OCI-LY7 (cell line): ENCODE data around the gene GRK5. TPM values are rescaled to one million over a fixed set of nuclear protein-coding genes. Genes with fewer than 3 reads are reported as not detected.

Experiments used
- BruUV-seq: library from RNA; stranded (reverse); fragments of 400-500 nt; replicated peaks from 2 replicates; lab custom pipeline; 2021; lab: Mats Ljungman, UMichigan
- CTCF ChIA-PET: fragments of 300-600 bp; sonication (Branson Sonifier 250); formaldehyde crosslinking; loops from one replicate; lab custom pipeline; 2022; ENCODE audit warnings: antibody characterized with exemption; ENCODE audit not compliant: unreplicated experiment; lab: Charles Lee
- POLR2A ChIA-PET: fragments of 300-600 bp; sonication (Branson Sonifier 250); formaldehyde crosslinking; loops from one replicate; lab custom pipeline; 2022; ENCODE audit warnings: antibody characterized with exemption; lab: Charles Lee
- DNase-seq: peaks from one replicate; pipeline ENCODE4 v3.0.0-alpha.2; 2015; ENCODE audit warnings: low spot score
- H2AFZ ChIP-seq: fragments of 200-600 bp; sonication (generic), shearing (Covaris generic); 2 replicates; pipeline ENCODE4 v1.6.1; 2014; ENCODE audit warnings: mild to moderate bottlenecking, antibody characterized with exemption, low read length, moderate library complexity
- H3K27ac ChIP-seq: fragments of 200-600 bp; sonication (generic); 2 replicates; pipeline ENCODE4 v1.5.1; 2014; ENCODE audit warnings: mixed run types, low read depth, mild to moderate bottlenecking, moderate library complexity, low read length, inconsistent platforms; ENCODE audit not compliant: poor library complexity, severe bottlenecking
- H3K36me3 ChIP-seq: fragments of 200-600 bp; sonication (generic); 2 replicates; pipeline ENCODE4 v1.6.1; 2014; ENCODE audit warnings: mild to moderate bottlenecking, antibody characterized with exemption, low read length, moderate library complexity, mixed read lengths; ENCODE audit not compliant: insufficient read depth
- H3K4me1 ChIP-seq: fragments of 200-600 bp; sonication (generic); 2 replicates; pipeline ENCODE4 v1.5.1; 2014; ENCODE audit warnings: mild to moderate bottlenecking, low read length; ENCODE audit not compliant: insufficient read depth, poor library complexity, severe bottlenecking
- H3K4me2 ChIP-seq: fragments of 200-600 bp; sonication (generic); 2 replicates; pipeline ENCODE4 v1.6.1; 2014; ENCODE audit warnings: mild to moderate bottlenecking, low read length
- H3K4me3 ChIP-seq: fragments of 200-600 bp; sonication (generic); 2 replicates; pipeline ENCODE4 v1.5.1; 2014; ENCODE audit warnings: mild to moderate bottlenecking, low read depth, low read length; ENCODE audit not compliant: poor library complexity, severe bottlenecking
- H3K79me2 ChIP-seq: fragments of 200-600 bp; sonication (generic); 2 replicates; pipeline ENCODE4 v1.6.1; 2016; ENCODE audit warnings: low read depth, mild to moderate bottlenecking, low read length, moderate library complexity, mixed read lengths; ENCODE audit not compliant: insufficient read depth
- H3K9me2 ChIP-seq: fragments of 200-600 bp; sonication (generic); 2 replicates; pipeline ENCODE4 v1.6.1; 2016; ENCODE audit warnings: mild to moderate bottlenecking, low read length, mixed read lengths; ENCODE audit not compliant: insufficient read depth
- H3K9me3 ChIP-seq: fragments of 200-600 bp; sonication (generic); 2 replicates; pipeline ENCODE4 v1.6.1; 2014; ENCODE audit warnings: mild to moderate bottlenecking, mixed run types, low read length, mixed read lengths
- H4K20me1 ChIP-seq: fragments of 200-600 bp; sonication (generic); 2 replicates; pipeline ENCODE4 v1.6.1; 2014; ENCODE audit warnings: mild to moderate bottlenecking, antibody characterized with exemption, low read length, moderate library complexity, mixed read lengths; ENCODE audit not compliant: insufficient read depth
- CTCF ChIP-seq: fragments of 200-600 bp; sonication (generic); conservative IDR thresholded peaks from 2 replicates; pipeline ENCODE4 v1.5.1; 2014; ENCODE audit warnings: mild to moderate bottlenecking, antibody characterized with exemption, low read length, moderate library complexity, mixed read lengths
- EZH2phosphoT487 ChIP-seq: fragments of 200-600 bp; sonication (generic); IDR thresholded peaks from 2 replicates; pipeline ENCODE4 v1.6.1; 2018; ENCODE audit warnings: low read depth, borderline replicate concordance, mild to moderate bottlenecking, mixed run types, antibody characterized with exemption, low read length, moderate library complexity, mixed read lengths
- intact Hi-C: fragments of 100-400 bp; cut with micrococcal nuclease; formaldehyde crosslinking; loops from one replicate; pipeline ENCODE4 v1.10.0; 2022; ENCODE audit not compliant: unreplicated experiment
- total RNA-seq, 2 experiments: library from RNA; depleted of rRNA in 1 of 2; stranded (reverse); fragments of >200 nt in 1 of 2; shearing (Covaris generic) in 1 of 2; gene quantifications; 2 replicates each; pipeline ENCODE4 v1.2.3, GENCODE V29; 2014 to 2022

GRK5 gene
- total RNA-seq, 2 experiments from 2014 or later: 4.7 to 10.2 TPM

GRCh38 chr10:119474606-119475005 is 267.2 kb downstream of the GRK5 start:
- intact Hi-C loops: no loop called here
- Histone ChIP-seq H3K4me2 (no peak overlapping the region), H3K4me1 (peaks cover 29% of the 10 kb centered on the region), H3K4me3 (no peak overlapping the region), H2AFZ (no peak overlapping the region), H3K9me3 (no peaks in the 10 kb centered on the region), H3K27ac (no peak overlapping the region), H4K20me1 (no peaks in the 10 kb centered on the region), H3K9me2 (no peaks in the 10 kb centered on the region), H3K79me2 (no peaks in the 10 kb centered on the region), H3K36me3 (no peaks in the 10 kb centered on the region)
- CTCF ChIA-PET: no interaction called here
- TF ChIP-seq EZH2phosphoT487 (no peak), CTCF (no peak)
- POLR2A ChIA-PET: no interaction called here
- no peak for DNase-seq
- no TSS peak for BruUV-seq

GRCh38 chr10:119477444-119477843 is 270.1 kb downstream of the GRK5 start:
- no peaks in the 10 kb centered on the region for H4K20me1 ChIP-seq
- no peaks in the 10 kb centered on the region for H3K9me2 ChIP-seq
- peak overlapping the region; percentile 77 for H3K27ac ChIP-seq
- peak overlapping the region; percentile 72 for H3K4me2 ChIP-seq
- peak overlapping the region; percentile 59 for H3K4me3 ChIP-seq
- H3K9me3 ChIP-seq: no peaks in the 10 kb centered on the region
- no peak for TF ChIP-seq EZH2phosphoT487
- TF ChIP-seq CTCF: no peak
- intact Hi-C loops: no loop called here
- no peaks in the 10 kb centered on the region for H3K79me2 ChIP-seq
- H2AFZ ChIP-seq: peak overlapping the region; percentile 93; the same call in 1 of the 2 replicates
- H3K4me1 ChIP-seq: peaks cover 32% of the 10 kb centered on the region
- DNase-seq: peak; percentile 47
- H3K36me3 ChIP-seq: no peaks in the 10 kb centered on the region
- ChIA-PET CTCF (interaction anchor here (0.9 to 1.7 kb wide), 3 partner anchors 16 to 270 kb away, joined by 3 to 5 read pairs (median 4); partner anchors contain the start of gene GRK5), POLR2A (interaction anchor here (0.6 to 2.7 kb wide), 5 partner anchors 11 to 60 kb away, joined by 3 to 31 read pairs (median 4); no protein-coding TSS in a partner anchor)
- no TSS peak for BruUV-seq
